HG02678 (cell line): ENCODE results near the gene KCTD13.
"Not testable (repeated sequence)": the region's sequence is repeated elsewhere in the genome, so short reads cannot be mapped to it uniquely, and the experiment has no call there.

ENCODE experiments used
- ATAC-seq: cut with Tn5 transposase; IDR thresholded peaks from one replicate; pipeline ENCODE4 v1.9.1; 2021; ENCODE audit warnings: mild to moderate bottlenecking, moderate library complexity; ENCODE audit not compliant: unreplicated experiment

The KCTD13 gene

DNA sequence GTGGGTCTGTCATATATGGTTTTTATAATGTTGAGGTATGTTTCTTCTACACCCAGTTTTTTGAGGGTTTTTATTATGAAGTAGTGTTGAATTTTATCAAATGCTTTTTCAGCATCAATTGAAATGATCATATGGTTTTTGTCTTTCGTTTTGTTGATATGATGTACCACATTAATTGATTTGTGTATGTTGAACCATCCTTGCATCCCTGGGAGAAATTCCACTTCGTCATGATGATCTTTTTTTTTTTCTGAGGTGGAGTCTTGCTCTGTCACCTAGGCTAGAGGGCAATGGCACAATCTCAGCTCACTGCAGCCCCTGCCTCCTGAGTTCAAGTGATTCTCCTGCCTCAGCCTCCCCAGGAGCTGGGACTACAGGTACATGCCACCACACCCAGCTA, 21.9 kb upstream of the KCTD13 start:
- ATAC-seq, result no peak

- no peak for ATAC-seq
Measured at GRCh38 chr16:29943846-29944799, 18.1 kb upstream of the KCTD13 start.

- ATAC-seq, result no peak
Measured at GRCh38 chr16:29940656-29941055, 14.6 kb upstream of the KCTD13 start.

DNA sequence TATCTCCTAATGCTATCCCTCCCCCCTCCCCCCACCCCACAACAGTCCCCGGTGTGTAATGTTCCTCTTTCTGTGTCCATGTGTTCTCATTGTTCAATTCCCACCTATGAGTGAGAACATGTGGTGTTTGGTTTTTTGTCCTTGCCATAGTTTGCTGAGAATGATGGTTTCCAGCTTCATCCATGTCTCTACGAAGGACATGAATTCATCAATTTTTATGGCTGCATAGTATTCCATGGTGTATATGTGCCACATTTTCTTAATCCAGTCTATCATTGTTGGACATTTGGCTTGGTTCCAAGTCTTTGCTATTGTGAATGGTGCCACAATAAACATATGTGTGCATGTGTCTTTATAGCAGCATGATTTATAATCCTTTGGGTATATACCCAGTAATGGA, 5.7 kb upstream of the KCTD13 start:
- not testable (repeated sequence) for ATAC-seq

GRCh38 chr16:29927070-29927905, 1.3 kb upstream of the KCTD13 start:
- no peak for ATAC-seq

- no peak for ATAC-seq
Measured at GRCh38 chr16:29926711-29927052, 656 bp upstream of the KCTD13 start.

DNA sequence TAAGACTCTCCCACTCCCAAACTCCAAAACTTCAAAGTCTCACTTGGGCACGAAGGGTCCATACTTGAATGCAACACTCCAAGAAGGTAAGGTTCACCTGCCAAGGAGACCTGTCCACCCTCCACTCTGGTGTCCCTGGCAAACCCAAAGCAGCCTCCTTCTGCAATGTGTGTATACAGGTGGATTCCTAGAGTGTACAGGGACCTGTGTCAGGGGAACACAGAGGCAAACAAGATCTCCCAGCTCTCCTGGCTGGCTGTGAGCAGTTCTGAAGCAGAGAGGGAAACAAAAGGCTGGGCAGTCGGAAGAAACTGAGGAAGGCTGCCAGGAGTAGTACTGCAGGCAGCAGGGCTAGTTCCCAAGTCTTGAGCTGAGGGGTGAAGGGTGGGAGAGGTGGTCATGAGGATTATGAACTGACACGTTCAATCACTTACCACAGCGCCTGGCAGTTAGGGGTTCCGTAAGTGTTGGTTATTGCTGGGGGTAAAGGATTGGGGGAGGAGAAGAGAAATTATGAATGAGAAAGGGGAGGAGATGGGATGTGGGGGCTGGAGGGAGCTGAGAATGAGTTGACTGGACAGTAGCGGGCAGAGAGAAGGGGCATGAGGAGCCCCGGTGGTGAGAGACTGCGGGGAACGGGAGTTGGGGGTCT, 795 bp downstream of the KCTD13 start:
- ATAC-seq, result no peak

DNA sequence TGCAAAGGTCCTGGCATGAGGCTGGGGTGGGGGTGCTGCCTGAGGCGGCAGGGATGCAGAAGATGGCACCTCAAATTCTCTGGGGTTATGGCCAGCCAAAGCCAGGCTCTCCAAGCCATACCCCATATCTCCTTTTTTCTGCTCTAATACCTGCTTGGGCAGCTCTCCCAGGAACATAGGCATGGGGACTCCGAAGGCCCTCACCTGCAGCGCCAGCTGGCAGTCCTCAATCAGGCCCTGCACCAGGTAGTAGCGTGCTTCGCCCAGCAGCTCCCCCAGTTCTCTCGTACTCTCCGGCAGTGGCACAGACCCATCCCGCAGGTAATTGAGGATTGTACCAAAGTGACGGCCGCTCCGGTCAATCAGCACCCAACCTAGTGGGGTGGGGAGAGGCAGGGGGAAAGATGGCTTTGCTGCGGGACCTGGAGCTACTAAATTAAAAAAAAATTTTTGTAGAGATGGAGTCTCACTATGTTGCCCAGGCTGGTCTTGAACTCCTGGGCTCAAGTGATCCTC, 3.0 kb downstream of the KCTD13 start:
- no peak for ATAC-seq

- ATAC-seq, result no peak
Measured at GRCh38 chr16:29922326-29922725, 3.7 kb downstream of the KCTD13 start.

DNA sequence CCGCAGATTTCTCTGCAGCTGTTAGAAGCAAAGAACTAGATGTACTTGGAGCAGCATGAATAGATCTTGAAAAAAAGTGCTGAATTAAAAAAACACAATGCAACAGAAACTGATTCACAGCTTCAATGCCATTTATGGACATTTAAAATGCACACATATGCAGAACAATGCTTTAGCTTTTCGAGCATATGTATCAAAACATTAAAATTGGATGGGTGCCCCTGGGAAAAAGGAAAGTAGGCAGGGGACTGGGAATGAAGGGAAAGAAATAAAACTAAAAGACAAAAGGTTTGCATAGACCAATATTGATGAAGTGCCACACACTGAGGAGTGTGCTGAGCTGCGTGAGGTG, 5.0 kb downstream of the KCTD13 start:
- ATAC-seq, result no peak

GRCh38 chr16:29920288-29921033, 5.6 kb downstream of the KCTD13 start:
- no peak for ATAC-seq

- no peak for ATAC-seq
Measured at GRCh38 chr16:29916979-29917378, 9.0 kb downstream of the KCTD13 start.

GRCh38 chr16:29915590-29916247, 10.3 kb downstream of the KCTD13 start:
- no peak for ATAC-seq

DNA sequence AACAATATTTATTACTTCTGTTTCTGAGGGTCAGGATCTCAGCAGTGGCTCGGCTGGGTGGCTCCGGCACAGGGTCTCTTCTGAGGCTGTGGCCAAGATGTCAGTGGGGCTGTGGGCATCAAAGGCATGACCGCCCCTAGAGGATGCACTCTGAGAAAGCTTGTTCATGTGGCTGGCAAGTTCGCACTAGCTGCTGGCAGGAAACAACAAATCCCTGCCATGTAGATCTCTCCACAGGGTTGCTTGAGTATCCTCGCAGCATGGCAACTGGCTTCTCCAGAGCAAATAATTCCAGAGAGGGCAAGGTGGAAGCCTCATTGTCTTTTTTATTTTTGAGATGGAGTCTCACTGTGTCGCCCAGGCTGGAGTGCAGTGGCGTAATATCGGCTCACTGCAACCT, 12.5 kb downstream of the KCTD13 start:
- ATAC-seq, result no peak

- ATAC-seq, result no peak
Measured at GRCh38 chr16:29912087-29912486, 13.9 kb downstream of the KCTD13 start.

DNA sequence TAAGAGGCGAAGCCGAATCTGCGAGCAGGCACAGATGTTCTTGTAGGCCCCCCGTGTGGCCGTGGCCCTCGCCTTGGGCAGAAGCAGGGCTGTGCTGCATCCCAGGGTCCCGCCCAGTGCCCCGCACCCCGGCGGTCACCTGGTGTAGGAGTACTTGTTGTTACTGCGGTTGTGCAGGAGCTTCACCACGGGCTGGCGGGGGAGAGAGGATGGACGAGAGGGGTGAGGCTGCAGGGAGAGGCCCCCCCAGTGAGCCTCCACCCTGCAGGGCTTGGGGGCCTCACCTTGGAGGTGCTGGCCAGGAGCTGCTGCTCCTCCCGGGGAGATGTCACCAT, 14.4 kb downstream of the KCTD13 start:
- no peak for ATAC-seq

DNA sequence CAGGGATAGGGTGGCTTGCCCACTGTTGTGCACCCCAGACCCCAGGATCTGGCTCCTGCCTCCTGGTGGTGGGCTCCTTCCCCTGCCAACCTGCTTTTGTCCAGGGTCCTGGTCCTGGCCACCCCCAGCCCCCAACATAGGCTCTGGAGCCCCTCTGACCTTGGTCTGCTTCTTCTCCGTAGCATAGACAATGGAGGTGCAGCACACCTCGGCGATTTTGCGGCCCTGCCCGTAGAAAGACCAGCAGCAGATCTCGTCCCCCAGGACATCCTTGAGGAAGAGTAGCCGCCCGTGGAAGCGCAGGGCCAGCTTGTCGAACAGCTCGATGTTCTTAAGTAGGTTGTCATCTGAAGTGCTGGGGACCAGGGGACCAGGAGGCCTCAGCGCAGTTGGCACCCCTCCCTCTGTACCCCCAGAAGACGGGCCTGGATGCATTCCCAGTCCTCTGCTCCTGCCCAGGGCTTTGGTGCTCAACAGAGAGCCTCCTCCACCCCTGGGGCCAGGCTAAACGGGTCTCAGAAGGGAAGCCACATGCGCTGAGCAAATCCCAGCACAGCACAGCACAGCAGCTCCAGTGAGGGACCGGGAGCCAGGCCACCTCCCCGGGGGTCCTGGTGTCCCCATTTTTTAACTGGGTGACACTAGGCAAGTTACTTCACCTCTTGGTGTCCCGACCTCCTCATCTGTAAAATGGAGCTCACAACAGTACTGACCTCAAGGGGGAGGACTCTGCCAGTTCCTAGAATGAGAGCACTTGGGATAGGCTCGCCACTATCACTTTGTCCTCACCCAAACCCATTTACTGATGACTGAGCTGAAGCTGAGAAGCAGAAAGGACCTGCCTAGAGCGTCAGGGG, 15.0 kb downstream of the KCTD13 start:
- ATAC-seq, result no peak

DNA sequence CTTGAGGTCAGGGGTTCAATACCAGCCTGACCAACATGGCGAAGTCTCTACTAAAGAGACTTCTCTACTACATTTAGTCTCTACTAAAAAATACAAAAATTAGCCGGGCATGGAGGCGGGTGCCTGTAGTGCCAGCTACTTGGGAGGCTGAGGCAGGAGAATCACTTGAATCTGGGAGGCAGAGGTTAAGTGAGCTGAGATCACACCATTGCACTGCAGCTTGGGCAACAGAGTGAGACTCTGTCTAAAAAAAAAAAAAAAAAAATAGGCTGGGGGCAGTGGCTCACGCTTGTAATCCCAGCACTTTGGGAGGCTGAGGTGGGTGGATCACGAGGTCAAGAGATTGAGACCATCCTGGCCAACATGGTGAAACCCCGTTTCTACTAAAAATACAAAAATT, 16.2 kb downstream of the KCTD13 start:
- not testable (repeated sequence) for ATAC-seq

DNA sequence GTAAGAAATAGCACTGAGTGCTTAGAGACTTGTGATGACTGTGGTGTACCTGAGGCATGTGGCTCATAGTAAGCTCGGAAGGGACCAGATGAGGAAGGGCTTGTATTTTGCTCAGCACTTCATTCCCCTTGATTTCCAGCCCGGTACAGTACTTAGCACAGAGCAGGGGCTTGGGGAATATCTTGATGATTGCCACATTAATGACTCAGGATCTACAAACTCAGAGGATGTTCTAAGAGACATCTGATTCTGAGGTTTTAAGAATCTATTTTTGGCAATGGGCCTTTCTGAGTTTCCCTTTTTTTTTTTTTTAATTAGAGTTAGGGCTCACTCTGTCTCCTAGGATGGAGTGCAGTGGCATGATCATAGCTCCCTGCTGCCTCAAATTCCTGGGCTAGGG, 16.6 kb downstream of the KCTD13 start:
- no peak for ATAC-seq
